Measurements from ENCODE around the gene ANKIB1.
"Not testable (repeated sequence)": the region's sequence is repeated elsewhere in the genome, so short reads cannot be mapped to it uniquely, and the experiment has no call there.

Gene ANKIB1

GRCh38 chr7:92352009-92352408 is 106.2 kb downstream of the ANKIB1 start:
- peaks cover 5 to 12% of the 10 kb centered on the region in 2 donors for H3K36me3 ChIP-seq (ENCODE audit: control insufficient read depth in 2 of 2, insufficient read depth in 2 of 2, low read length in 2 of 2)
- no peaks in the 10 kb centered on the region for H3K27me3 ChIP-seq (ENCODE audit: control insufficient read depth in 2 of 2, insufficient read depth in 2 of 2, low read length in 2 of 2)
- H3K4me1 ChIP-seq (ENCODE audit: control insufficient read depth in 2 of 2, insufficient read depth in 2 of 2, low read length in 2 of 2), result no peaks in the 10 kb centered on the region
- no peak overlapping the region for H3K4me3 ChIP-seq (ENCODE audit: low read length in 2 of 2)
- no peak overlapping the region for H3K9ac ChIP-seq (ENCODE audit: low read depth in 1 of 2, low read length in 2 of 2)
- H3K9me3 ChIP-seq (ENCODE audit: control insufficient read depth in 2 of 2, low read length in 2 of 2), result no peaks in the 10 kb centered on the region
- no peak overlapping the region for H3K27ac ChIP-seq (ENCODE audit: low read depth in 2 of 2, low read length in 2 of 2)

- Histone ChIP-seq H3K27ac (ENCODE audit: low read depth in 2 of 2, low read length in 2 of 2) (no peak overlapping the region), H3K4me1 (ENCODE audit: control insufficient read depth in 2 of 2, insufficient read depth in 2 of 2, low read length in 2 of 2) (no peaks in the 10 kb centered on the region), H3K36me3 (ENCODE audit: control insufficient read depth in 2 of 2, insufficient read depth in 2 of 2, low read length in 2 of 2) (peaks cover 5 to 15% of the 10 kb centered on the region in 2 donors), H3K9ac (ENCODE audit: low read depth in 1 of 2, low read length in 2 of 2) (no peak overlapping the region), H3K27me3 (ENCODE audit: control insufficient read depth in 2 of 2, insufficient read depth in 2 of 2, low read length in 2 of 2) (no peaks in the 10 kb centered on the region), H3K4me3 (ENCODE audit: low read length in 2 of 2) (no peak overlapping the region), H3K9me3 (ENCODE audit: control insufficient read depth in 2 of 2, low read length in 2 of 2) (no peaks in the 10 kb centered on the region)
These were observed 108.4 kb downstream of the ANKIB1 start for GRCh38 chr7:92354214-92354613.

- Histone ChIP-seq H3K9ac (ENCODE audit: low read depth in 1 of 2, low read length in 2 of 2) (no peak overlapping the region), H3K27me3 (ENCODE audit: control insufficient read depth in 2 of 2, insufficient read depth in 2 of 2, low read length in 2 of 2) (no peaks in the 10 kb centered on the region), H3K36me3 (ENCODE audit: control insufficient read depth in 2 of 2, insufficient read depth in 2 of 2, low read length in 2 of 2) (peaks cover 5 to 15% of the 10 kb centered on the region in 2 donors), H3K4me3 (ENCODE audit: low read length in 2 of 2) (no peak overlapping the region), H3K27ac (ENCODE audit: low read depth in 2 of 2, low read length in 2 of 2) (no peak overlapping the region), H3K4me1 (ENCODE audit: control insufficient read depth in 2 of 2, insufficient read depth in 2 of 2, low read length in 2 of 2) (no peaks in the 10 kb centered on the region), H3K9me3 (ENCODE audit: control insufficient read depth in 2 of 2, low read length in 2 of 2) (no peaks in the 10 kb centered on the region)
These were observed 110.6 kb downstream of the ANKIB1 start for GRCh38 chr7:92356406-92356805.

GRCh38 chr7:92357260-92357659 is 111.5 kb downstream of the ANKIB1 start:
- H3K4me1 ChIP-seq (ENCODE audit: control insufficient read depth in 2 of 2, insufficient read depth in 2 of 2, low read length in 2 of 2), result no peaks in the 10 kb centered on the region
- H3K9ac ChIP-seq (ENCODE audit: low read depth in 1 of 2, low read length in 2 of 2), result no peak overlapping the region
- H3K4me3 ChIP-seq (ENCODE audit: low read length in 2 of 2), result no peak overlapping the region
- no peaks in the 10 kb centered on the region for H3K9me3 ChIP-seq (ENCODE audit: control insufficient read depth in 2 of 2, low read length in 2 of 2)
- peaks cover 8 to 15% of the 10 kb centered on the region in 2 donors for H3K36me3 ChIP-seq (ENCODE audit: control insufficient read depth in 2 of 2, insufficient read depth in 2 of 2, low read length in 2 of 2)
- no peak overlapping the region for H3K27ac ChIP-seq (ENCODE audit: low read depth in 2 of 2, low read length in 2 of 2)
- no peaks in the 10 kb centered on the region for H3K27me3 ChIP-seq (ENCODE audit: control insufficient read depth in 2 of 2, insufficient read depth in 2 of 2, low read length in 2 of 2)

- H3K27ac ChIP-seq (ENCODE audit: low read depth in 2 of 2, low read length in 2 of 2); H3K4me3 ChIP-seq (ENCODE audit: low read length in 2 of 2); H3K27me3 ChIP-seq (ENCODE audit: control insufficient read depth in 2 of 2, insufficient read depth in 2 of 2, low read length in 2 of 2); H3K9me3 ChIP-seq (ENCODE audit: control insufficient read depth in 2 of 2, low read length in 2 of 2); H3K4me1 ChIP-seq (ENCODE audit: control insufficient read depth in 2 of 2, insufficient read depth in 2 of 2, low read length in 2 of 2); H3K9ac ChIP-seq (ENCODE audit: low read depth in 1 of 2, low read length in 2 of 2): not testable (repeated sequence)
- H3K36me3 ChIP-seq (ENCODE audit: control insufficient read depth in 2 of 2, insufficient read depth in 2 of 2, low read length in 2 of 2), result peaks cover 6 to 13% of the 10 kb centered on the region in 2 donors
These were observed 113.4 kb downstream of the ANKIB1 start for GRCh38 chr7:92359179-92359578.

- H3K4me1 ChIP-seq (ENCODE audit: control insufficient read depth in 2 of 2, insufficient read depth in 2 of 2, low read length in 2 of 2), result no peaks in the 10 kb centered on the region
- H3K36me3 ChIP-seq (ENCODE audit: control insufficient read depth in 2 of 2, insufficient read depth in 2 of 2, low read length in 2 of 2), result peaks cover 8 to 13% of the 10 kb centered on the region in 2 donors
- no peaks in the 10 kb centered on the region for H3K9me3 ChIP-seq (ENCODE audit: control insufficient read depth in 2 of 2, low read length in 2 of 2)
- H3K27me3 ChIP-seq (ENCODE audit: control insufficient read depth in 2 of 2, insufficient read depth in 2 of 2, low read length in 2 of 2), result no peaks in the 10 kb centered on the region
- H3K27ac ChIP-seq (ENCODE audit: low read depth in 2 of 2, low read length in 2 of 2), result no peak overlapping the region
- no peak overlapping the region for H3K9ac ChIP-seq (ENCODE audit: low read depth in 1 of 2, low read length in 2 of 2)
- H3K4me3 ChIP-seq (ENCODE audit: low read length in 2 of 2), result no peak overlapping the region
These were observed 114.0 kb downstream of the ANKIB1 start for GRCh38 chr7:92359801-92360200.

GRCh38 chr7:92360387-92360786 is 114.6 kb downstream of the ANKIB1 start:
- H3K4me3 ChIP-seq (ENCODE audit: low read length in 2 of 2), result no peak overlapping the region

GRCh38 chr7:92362131-92362530 is 116.4 kb downstream of the ANKIB1 start:
- no peaks in the 10 kb centered on the region for H3K4me1 ChIP-seq (ENCODE audit: control insufficient read depth in 2 of 2, insufficient read depth in 2 of 2, low read length in 2 of 2)
- H3K36me3 ChIP-seq (ENCODE audit: control insufficient read depth in 2 of 2, insufficient read depth in 2 of 2, low read length in 2 of 2), result peaks cover 6 to 21% of the 10 kb centered on the region in 2 donors
- no peak overlapping the region for H3K27ac ChIP-seq (ENCODE audit: low read depth in 2 of 2, low read length in 2 of 2)
- no peak overlapping the region for H3K9ac ChIP-seq (ENCODE audit: low read depth in 1 of 2, low read length in 2 of 2)
- H3K27me3 ChIP-seq (ENCODE audit: control insufficient read depth in 2 of 2, insufficient read depth in 2 of 2, low read length in 2 of 2), result no peaks in the 10 kb centered on the region
- H3K4me3 ChIP-seq (ENCODE audit: low read length in 2 of 2), result no peak overlapping the region
- no peaks in the 10 kb centered on the region for H3K9me3 ChIP-seq (ENCODE audit: control insufficient read depth in 2 of 2, low read length in 2 of 2)

More at GRCh38 chr7:92360387-92360786, 114.6 kb downstream of the ANKIB1 start:
- no peaks in the 10 kb centered on the region for H3K4me1 ChIP-seq (ENCODE audit: control insufficient read depth in 2 of 2, insufficient read depth in 2 of 2, low read length in 2 of 2)
- no peaks in the 10 kb centered on the region for H3K9me3 ChIP-seq (ENCODE audit: control insufficient read depth in 2 of 2, low read length in 2 of 2)
- H3K27ac ChIP-seq (ENCODE audit: low read depth in 2 of 2, low read length in 2 of 2), result no peak overlapping the region
- no peak overlapping the region for H3K9ac ChIP-seq (ENCODE audit: low read depth in 1 of 2, low read length in 2 of 2)
- H3K27me3 ChIP-seq (ENCODE audit: control insufficient read depth in 2 of 2, insufficient read depth in 2 of 2, low read length in 2 of 2), result no peaks in the 10 kb centered on the region
- peaks cover 8 to 19% of the 10 kb centered on the region in 2 donors for H3K36me3 ChIP-seq (ENCODE audit: control insufficient read depth in 2 of 2, insufficient read depth in 2 of 2, low read length in 2 of 2)

- no peaks in the 10 kb centered on the region for H3K4me1 ChIP-seq (ENCODE audit: control insufficient read depth in 2 of 2, insufficient read depth in 2 of 2, low read length in 2 of 2)
- H3K27ac ChIP-seq (ENCODE audit: low read depth in 2 of 2, low read length in 2 of 2), result no peak overlapping the region
- H3K4me3 ChIP-seq (ENCODE audit: low read length in 2 of 2), result no peak overlapping the region
- no peaks in the 10 kb centered on the region for H3K27me3 ChIP-seq (ENCODE audit: control insufficient read depth in 2 of 2, insufficient read depth in 2 of 2, low read length in 2 of 2)
- peaks cover 9 to 21% of the 10 kb centered on the region in 2 donors for H3K36me3 ChIP-seq (ENCODE audit: control insufficient read depth in 2 of 2, insufficient read depth in 2 of 2, low read length in 2 of 2)
- no peak overlapping the region for H3K9ac ChIP-seq (ENCODE audit: low read depth in 1 of 2, low read length in 2 of 2)
- no peaks in the 10 kb centered on the region for H3K9me3 ChIP-seq (ENCODE audit: control insufficient read depth in 2 of 2, low read length in 2 of 2)
These were observed 121.0 kb downstream of the ANKIB1 start for GRCh38 chr7:92366730-92367129.

- Histone ChIP-seq H3K27me3 (ENCODE audit: control insufficient read depth in 2 of 2, insufficient read depth in 2 of 2, low read length in 2 of 2) (no peaks in the 10 kb centered on the region), H3K4me3 (ENCODE audit: low read length in 2 of 2) (no peak overlapping the region), H3K27ac (ENCODE audit: low read depth in 2 of 2, low read length in 2 of 2) (no peak overlapping the region), H3K9ac (ENCODE audit: low read depth in 1 of 2, low read length in 2 of 2) (no peak overlapping the region), H3K4me1 (ENCODE audit: control insufficient read depth in 2 of 2, insufficient read depth in 2 of 2, low read length in 2 of 2) (no peaks in the 10 kb centered on the region), H3K36me3 (ENCODE audit: control insufficient read depth in 2 of 2, insufficient read depth in 2 of 2, low read length in 2 of 2) (peaks cover 8 to 12% of the 10 kb centered on the region in 2 donors), H3K9me3 (ENCODE audit: control insufficient read depth in 2 of 2, low read length in 2 of 2) (no peaks in the 10 kb centered on the region)
These were observed 123.0 kb downstream of the ANKIB1 start for GRCh38 chr7:92368741-92369140.

- Histone ChIP-seq H3K4me3 (ENCODE audit: low read length in 2 of 2) (no peak overlapping the region), H3K27ac (ENCODE audit: low read depth in 2 of 2, low read length in 2 of 2) (no peak overlapping the region), H3K4me1 (ENCODE audit: control insufficient read depth in 2 of 2, insufficient read depth in 2 of 2, low read length in 2 of 2) (no peaks in the 10 kb centered on the region), H3K27me3 (ENCODE audit: control insufficient read depth in 2 of 2, insufficient read depth in 2 of 2, low read length in 2 of 2) (no peaks in the 10 kb centered on the region), H3K9me3 (ENCODE audit: control insufficient read depth in 2 of 2, low read length in 2 of 2) (no peaks in the 10 kb centered on the region), H3K36me3 (ENCODE audit: control insufficient read depth in 2 of 2, insufficient read depth in 2 of 2, low read length in 2 of 2) (peaks cover 0 to 20% of the 10 kb centered on the region in 2 donors), H3K9ac (ENCODE audit: low read depth in 1 of 2, low read length in 2 of 2) (no peak overlapping the region)
These were observed 129.2 kb downstream of the ANKIB1 start for GRCh38 chr7:92375013-92375412.

Measured in mucosa of rectum (tissue), 2 donors.